ENCODE results near the gene PRDM11.

GRCh38 chr11:45108070-45109064, 38.1 kb upstream of the PRDM11 start:
- TF ChIP-seq, protein P1, sequence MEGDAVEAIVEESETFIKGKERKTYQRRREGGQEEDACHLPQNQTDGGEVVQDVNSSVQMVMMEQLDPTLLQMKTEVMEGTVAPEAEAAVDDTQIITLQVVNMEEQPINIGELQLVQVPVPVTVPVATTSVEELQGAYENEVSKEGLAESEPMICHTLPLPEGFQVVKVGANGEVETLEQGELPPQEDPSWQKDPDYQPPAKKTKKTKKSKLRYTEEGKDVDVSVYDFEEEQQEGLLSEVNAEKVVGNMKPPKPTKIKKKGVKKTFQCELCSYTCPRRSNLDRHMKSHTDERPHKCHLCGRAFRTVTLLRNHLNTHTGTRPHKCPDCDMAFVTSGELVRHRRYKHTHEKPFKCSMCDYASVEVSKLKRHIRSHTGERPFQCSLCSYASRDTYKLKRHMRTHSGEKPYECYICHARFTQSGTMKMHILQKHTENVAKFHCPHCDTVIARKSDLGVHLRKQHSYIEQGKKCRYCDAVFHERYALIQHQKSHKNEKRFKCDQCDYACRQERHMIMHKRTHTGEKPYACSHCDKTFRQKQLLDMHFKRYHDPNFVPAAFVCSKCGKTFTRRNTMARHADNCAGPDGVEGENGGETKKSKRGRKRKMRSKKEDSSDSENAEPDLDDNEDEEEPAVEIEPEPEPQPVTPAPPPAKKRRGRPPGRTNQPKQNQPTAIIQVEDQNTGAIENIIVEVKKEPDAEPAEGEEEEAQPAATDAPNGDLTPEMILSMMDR (IDR thresholded peaks at IDR 0.05; ENCODE audit: control extremely low read depth in 1 of 3, insufficient read depth in 1 of 3, low read depth in 1 of 3, low read length in 3 of 3) = no peak
- no peak for TF ChIP-seq ASH2L (IDR thresholded peaks at IDR 0.05; ENCODE audit: low read length)

Data from H1 (cell line).